HCT116 (cell line): ENCODE measurements around the gene TUT1. TPM values are rescaled to one million over a fixed set of nuclear protein-coding genes. Genes with fewer than 3 reads are reported as not detected.
A peak's percentile ranks its signal among the peaks of the same experiment; 100 is the strongest.
"Not testable (repeated sequence)": the region's sequence is repeated elsewhere in the genome, so short reads cannot be mapped to it uniquely, and the experiment has no call there.

Experiments
- ATAC-seq: fragments of 200-7000 bp; cut with Tn5 transposase; 2 replicates; pipeline ENCODE4 v1.9.1; 2020; ENCODE audit warnings: mild to moderate bottlenecking, moderate library complexity
- BruUV-seq: library from RNA; stranded (reverse); fragments of 400-500 nt; replicated peaks from 2 replicates; lab custom pipeline; 2021; lab: Mats Ljungman, UMichigan
- CTCF ChIA-PET: fragments of 300-600 bp; sonication (Branson Sonifier 250); formaldehyde crosslinking; loops from one replicate; lab custom pipeline; 2021; ENCODE audit warnings: antibody characterized with exemption; lab: Charles Lee
- POLR2A ChIA-PET: fragments of 300-600, 350-600 bp; sonication (Branson Sonifier 250); formaldehyde crosslinking; loops from one replicate; lab custom pipeline; 2021; ENCODE audit warnings: antibody characterized with exemption; lab: Charles Lee
- RAD21 ChIA-PET, 2 experiments: fragments of 300-600 bp; sonication (Branson Sonifier 250); formaldehyde crosslinking; loops; one replicate each; lab custom pipeline; 2023; ENCODE audit warnings: low total read pairs in 2 of 2; ENCODE audit not compliant: uncharacterized antibody in 2 of 2, unreplicated experiment in 2 of 2, low non-redundant PET in 1 of 2; lab: Charles Lee
- DNase-seq: peaks from one replicate; pipeline ENCODE4 v3.0.0-alpha.2; 2010; ENCODE audit warnings: low read depth, low spot score
- H2AFZ ChIP-seq: fragments of 200-600 bp; shearing (Covaris generic), sonication (generic); 2 replicates; pipeline ENCODE4 v1.6.1; 2017; ENCODE audit warnings: low read depth, mixed run types, mixed read lengths, antibody characterized with exemption, low read length; ENCODE audit not compliant: poor library complexity, severe bottlenecking
- H3K27ac ChIP-seq: 2 replicates; pipeline ENCODE4 v1.5.1; 2012; ENCODE audit warnings: low read depth, low read length
- H3K27me3 ChIP-seq: fragments of 200-600 bp; sonication (generic); 2 replicates; pipeline ENCODE4 v1.6.1; 2016; ENCODE audit warnings: mixed run types, low read length, mixed read lengths; ENCODE audit not compliant: insufficient read depth
- H3K36me3 ChIP-seq, 2 experiments: fragments of 200-500 bp in 1 of 2; fragments of 200-600 bp in 1 of 2; sonication (Bioruptor generic) in 1 of 2; sonication (generic) in 1 of 2; 2 replicates each; pipeline versions ENCODE4 v1.5.1 to v1.6.1; 2014 to 2016; ENCODE audit warnings: low read length in 2 of 2, inconsistent platforms in 1 of 2, mixed read lengths in 1 of 2, mixed run types in 1 of 2; ENCODE audit not compliant: insufficient read depth in 2 of 2, control insufficient read depth in 1 of 2
- H3K4me1 ChIP-seq, 2 experiments: fragments of 200-600 bp in 1 of 2; sonication (generic) in 1 of 2; 2 replicates each; pipeline versions ENCODE4 v1.5.1 to v1.6.1; 2012 to 2017; ENCODE audit warnings: low read length in 2 of 2, inconsistent platforms in 1 of 2, mild to moderate bottlenecking in 1 of 2, mixed read lengths in 1 of 2, mixed run types in 1 of 2, moderate library complexity in 1 of 2; ENCODE audit not compliant: insufficient read depth in 2 of 2, control insufficient read depth in 1 of 2
- H3K4me2 ChIP-seq: fragments of 200-600 bp; sonication (generic); 2 replicates; pipeline ENCODE4 v1.6.1; 2017; ENCODE audit warnings: mixed run types, low read length, mixed read lengths
- H3K4me3 ChIP-seq, 2 experiments: fragments of 200-600 bp in 1 of 2; sonication (generic) in 1 of 2; replicated peaks in 1 of 2; 2 replicates each; pipeline ENCODE4 v1.5.1; 2011 to 2016; ENCODE audit warnings: low read length in 2 of 2, control low read depth in 1 of 2, low read depth in 1 of 2, mild to moderate bottlenecking in 1 of 2, mixed read lengths in 1 of 2, mixed run types in 1 of 2
- H3K79me2 ChIP-seq: fragments of 200-600 bp; sonication (generic); 2 replicates; pipeline ENCODE4 v1.6.1; 2017; ENCODE audit warnings: mild to moderate bottlenecking, mixed run types, low read length, moderate library complexity, mixed read lengths; ENCODE audit not compliant: insufficient read depth
- H3K9ac ChIP-seq: fragments of 200-600 bp; sonication (generic); 2 replicates; pipeline ENCODE4 v1.6.1; 2016; ENCODE audit warnings: low read length, mixed read lengths
- H3K9me2 ChIP-seq: fragments of 200-600 bp; sonication (generic), shearing (Covaris generic); 2 replicates; pipeline ENCODE4 v1.6.1; 2017; ENCODE audit warnings: mixed run types, mild to moderate bottlenecking, moderate library complexity; ENCODE audit not compliant: insufficient read depth
- H3K9me3 ChIP-seq, 2 experiments: fragments of 200-500 bp in 1 of 2; fragments of 200-600 bp in 1 of 2; sonication (Bioruptor generic) in 1 of 2; sonication (generic) in 1 of 2; 2 replicates each; pipeline ENCODE4 v1.6.1; 2014 to 2017; ENCODE audit warnings: low read length in 2 of 2, mixed read lengths in 2 of 2, inconsistent platforms in 1 of 2, low read depth in 1 of 2, mild to moderate bottlenecking in 1 of 2, mixed run types in 1 of 2, moderate library complexity in 1 of 2; ENCODE audit not compliant: control insufficient read depth in 1 of 2, insufficient read depth in 1 of 2
- H4K20me1 ChIP-seq: fragments of 200-600 bp; sonication (generic), shearing (Covaris generic); 2 replicates; pipeline ENCODE4 v1.6.1; 2017; ENCODE audit warnings: mixed run types, mild to moderate bottlenecking, moderate library complexity; ENCODE audit not compliant: insufficient read depth
- CEBPB ChIP-seq: IDR thresholded peaks from 2 replicates; pipeline ENCODE4 v1.6.1; 2012; ENCODE audit warnings: low read depth
- EZH2 ChIP-seq: fragments of 200-600 bp; sonication (generic); IDR thresholded peaks from 2 replicates; pipeline ENCODE4 v1.6.1; 2017; ENCODE audit warnings: antibody characterized with exemption, mixed run types
- JUND ChIP-seq: IDR thresholded peaks from 2 replicates; pipeline ENCODE4 v1.6.1; 2012
- POLR2A ChIP-seq: IDR thresholded peaks from 2 replicates; pipeline ENCODE4 v1.7.0; 2011; ENCODE audit warnings: borderline replicate concordance; ENCODE audit not compliant: insufficient read depth, insufficient read length; ENCODE audit errors: extremely low read depth
- POLR2AphosphoS5 ChIP-seq: IDR thresholded peaks from 2 replicates; pipeline ENCODE4 v1.6.1; 2011; ENCODE audit warnings: mild to moderate bottlenecking, low read depth, low read length, moderate library complexity
- SIN3A ChIP-seq: IDR thresholded peaks from 2 replicates; pipeline ENCODE4 v1.6.1; 2012; ENCODE audit warnings: low read depth
- intact Hi-C: fragments of 100-400 bp; cut with micrococcal nuclease; formaldehyde crosslinking; loops from 2 replicates; pipeline ENCODE4 v1.10.0; 2022
- total RNA-seq: library from RNA; stranded (reverse); gene quantifications from one replicate; pipeline ENCODE4 v1.2.1, GENCODE V29; 2021; ENCODE audit not compliant: unreplicated experiment
- TF ChIP-seq, protein P1 (sequence below): IDR thresholded peaks from 2 replicates; pipeline ENCODE4 v1.6.1; 2012; ENCODE audit warnings: low read depth

TUT1 gene
- total RNA-seq, 1 experiment from 2014 or later, result 49.0 TPM

DNA sequence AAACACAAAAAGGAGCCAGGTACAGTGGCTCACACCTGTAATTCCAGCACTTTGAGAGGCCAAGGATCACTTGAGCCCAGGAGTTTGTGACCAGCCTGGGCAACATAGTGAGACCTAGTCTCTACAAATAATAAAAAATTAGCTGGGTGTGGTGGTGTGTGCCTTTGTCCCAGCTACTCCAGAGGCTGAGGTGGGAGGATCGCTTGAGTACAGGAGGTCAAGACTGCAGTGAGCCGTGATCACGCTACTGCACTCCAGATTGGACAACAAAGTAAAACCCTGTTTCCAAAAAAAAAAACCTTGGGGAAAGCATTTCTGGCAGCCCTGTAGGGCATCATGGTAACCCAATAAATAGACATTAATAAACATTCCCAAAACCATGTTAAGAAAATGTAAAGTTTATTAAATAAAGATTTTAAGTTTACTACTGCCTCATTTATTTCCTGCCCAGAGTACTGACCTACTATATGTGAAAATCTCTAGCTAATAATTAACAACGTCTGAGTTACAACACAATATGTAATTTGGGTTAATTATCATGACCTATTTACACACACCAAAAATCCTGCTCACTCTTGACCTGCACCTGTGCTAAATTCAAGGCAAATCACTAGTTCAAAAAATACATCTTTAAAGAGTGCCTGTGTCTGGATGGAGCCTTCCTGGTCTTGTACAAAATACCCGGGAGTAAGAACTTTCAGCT is 26.1 kb downstream of the TUT1 start:
- no peak for TF ChIP-seq CEBPB
- TF ChIP-seq POLR2A, result no peak
- TF ChIP-seq SIN3A, result no peak
- no peak for TF ChIP-seq POLR2AphosphoS5
- TF ChIP-seq, protein P1, sequence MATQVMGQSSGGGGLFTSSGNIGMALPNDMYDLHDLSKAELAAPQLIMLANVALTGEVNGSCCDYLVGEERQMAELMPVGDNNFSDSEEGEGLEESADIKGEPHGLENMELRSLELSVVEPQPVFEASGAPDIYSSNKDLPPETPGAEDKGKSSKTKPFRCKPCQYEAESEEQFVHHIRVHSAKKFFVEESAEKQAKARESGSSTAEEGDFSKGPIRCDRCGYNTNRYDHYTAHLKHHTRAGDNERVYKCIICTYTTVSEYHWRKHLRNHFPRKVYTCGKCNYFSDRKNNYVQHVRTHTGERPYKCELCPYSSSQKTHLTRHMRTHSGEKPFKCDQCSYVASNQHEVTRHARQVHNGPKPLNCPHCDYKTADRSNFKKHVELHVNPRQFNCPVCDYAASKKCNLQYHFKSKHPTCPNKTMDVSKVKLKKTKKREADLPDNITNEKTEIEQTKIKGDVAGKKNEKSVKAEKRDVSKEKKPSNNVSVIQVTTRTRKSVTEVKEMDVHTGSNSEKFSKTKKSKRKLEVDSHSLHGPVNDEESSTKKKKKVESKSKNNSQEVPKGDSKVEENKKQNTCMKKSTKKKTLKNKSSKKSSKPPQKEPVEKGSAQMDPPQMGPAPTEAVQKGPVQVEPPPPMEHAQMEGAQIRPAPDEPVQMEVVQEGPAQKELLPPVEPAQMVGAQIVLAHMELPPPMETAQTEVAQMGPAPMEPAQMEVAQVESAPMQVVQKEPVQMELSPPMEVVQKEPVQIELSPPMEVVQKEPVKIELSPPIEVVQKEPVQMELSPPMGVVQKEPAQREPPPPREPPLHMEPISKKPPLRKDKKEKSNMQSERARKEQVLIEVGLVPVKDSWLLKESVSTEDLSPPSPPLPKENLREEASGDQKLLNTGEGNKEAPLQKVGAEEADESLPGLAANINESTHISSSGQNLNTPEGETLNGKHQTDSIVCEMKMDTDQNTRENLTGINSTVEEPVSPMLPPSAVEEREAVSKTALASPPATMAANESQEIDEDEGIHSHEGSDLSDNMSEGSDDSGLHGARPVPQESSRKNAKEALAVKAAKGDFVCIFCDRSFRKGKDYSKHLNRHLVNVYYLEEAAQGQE, result no peak
- no peak for TF ChIP-seq JUND
- no peak for TF ChIP-seq EZH2
- H3K4me2 ChIP-seq, result no peak overlapping the region
- ChIA-PET POLR2A (interaction anchor here (1.0 to 2.0 kb wide), 3 partner anchors 9 to 19 kb away, joined by 3 to 11 read pairs (median 4); partner anchors contain the start of genes AHNAK and EEF1G), CTCF (interaction anchor here (0.9 kb wide), 1 partner anchor 141 kb away, joined by 3 read pairs; no protein-coding TSS in a partner anchor), RAD21 (interaction anchor here in 1 of 2 experiments (1.4 kb wide), 1 partner anchor 140 kb away, joined by 3 read pairs; no protein-coding TSS in a partner anchor)
- peaks cover 97% of the 10 kb centered on the region for H3K79me2 ChIP-seq
- no peak overlapping the region for H3K9ac ChIP-seq
- intact Hi-C loops, result no loop called here
- H3K36me3 ChIP-seq, result peaks cover 50 to 70% of the 10 kb centered on the region in 2 experiments
- no peaks in the 10 kb centered on the region for H3K9me2 ChIP-seq
- peaks cover 31% of the 10 kb centered on the region; the same call in 1 of the 2 replicates for H4K20me1 ChIP-seq
- H3K4me3 ChIP-seq, result no peak overlapping the region
- BruUV-seq, result no TSS peak
- H3K9me3 ChIP-seq, result no peaks in the 10 kb centered on the region
- H2AFZ ChIP-seq, result no peak overlapping the region
- no peak for ATAC-seq
- H3K27ac ChIP-seq, result no peak overlapping the region
- no peaks in the 10 kb centered on the region for H3K27me3 ChIP-seq
- DNase-seq, result no peak
- H3K4me1 ChIP-seq, result peaks cover 33 to 65% of the 10 kb centered on the region in 2 experiments

DNA sequence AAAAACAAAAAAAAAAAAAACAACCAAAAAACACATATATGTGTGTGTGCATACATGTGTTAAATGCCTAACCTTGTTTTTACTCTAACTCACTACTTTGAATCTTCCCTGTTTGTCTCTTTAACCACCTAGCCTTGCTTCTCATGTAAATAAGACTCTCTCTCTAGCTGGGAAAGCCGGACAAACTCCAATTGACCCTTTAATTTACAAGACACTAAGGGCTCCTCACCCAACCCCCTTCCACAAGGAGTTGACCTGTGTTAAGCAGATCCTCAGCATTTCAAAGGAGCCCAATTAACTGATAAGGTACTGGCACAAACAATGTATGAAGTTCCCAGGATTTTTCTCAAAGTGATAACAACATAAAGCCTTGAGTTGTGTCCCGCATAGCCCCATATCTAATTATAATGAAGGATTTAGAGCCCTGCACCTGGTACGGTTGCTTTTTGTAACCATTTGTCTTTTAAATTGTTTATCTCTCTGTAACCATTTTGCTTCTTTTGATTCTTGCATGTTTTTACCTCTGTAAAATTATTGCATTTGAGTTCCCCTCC is 29.6 kb downstream of the TUT1 start:
- DNase-seq, H3K27me3 ChIP-seq, H3K9me3 ChIP-seq, ATAC-seq, H2AFZ ChIP-seq, BruUV-seq, H3K4me3 ChIP-seq, H3K9me2 ChIP-seq: not testable (repeated sequence)
- peak overlapping the region; percentile 37; the same call in 1 of the 2 replicates for H3K9ac ChIP-seq
- peaks cover 11% of the 10 kb centered on the region; the same call in 1 of the 2 replicates for H4K20me1 ChIP-seq
- peaks cover 85% of the 10 kb centered on the region for H3K79me2 ChIP-seq
- H3K4me2 ChIP-seq, result peak overlapping the region; percentile 94; the same call in 1 of the 2 replicates
- peak overlapping the region; percentile 99 for H3K27ac ChIP-seq
- ChIA-PET CTCF (interaction anchor here (1.0 to 5.8 kb wide), 7 partner anchors 9 to 225 kb away, joined by 4 to 93 read pairs (median 7); partner anchors contain the start of genes EEF1G and TUT1), RAD21 (interaction anchor here in 1 of 2 experiments (2.7 kb wide), 1 partner anchor 137 kb away, joined by 9 read pairs; no protein-coding TSS in a partner anchor), POLR2A (interaction anchor here (0.7 to 2.4 kb wide), 5 partner anchors 9 to 387 kb away, joined by 3 to 15 read pairs (median 8); no protein-coding TSS in a partner anchor)
- H3K36me3 ChIP-seq, result peaks cover 39 to 60% of the 10 kb centered on the region in 2 experiments
- H3K4me1 ChIP-seq, result peaks cover 68 to 91% of the 10 kb centered on the region in 2 experiments
- intact Hi-C loops, result loop anchor here (5.0 kb wide), 1 partner anchor 179 kb away; no protein-coding TSS in a partner anchor
